Measurements from ENCODE around the gene TMEM213. TPM values are rescaled to one million over a fixed set of nuclear protein-coding genes. Genes with fewer than 3 reads are reported as not detected.

The TMEM213 gene
- total RNA-seq, 3 donors from 2014 or later (not counting 1 experiment from before 2014, with no cell fraction given), result not detected

DNA sequence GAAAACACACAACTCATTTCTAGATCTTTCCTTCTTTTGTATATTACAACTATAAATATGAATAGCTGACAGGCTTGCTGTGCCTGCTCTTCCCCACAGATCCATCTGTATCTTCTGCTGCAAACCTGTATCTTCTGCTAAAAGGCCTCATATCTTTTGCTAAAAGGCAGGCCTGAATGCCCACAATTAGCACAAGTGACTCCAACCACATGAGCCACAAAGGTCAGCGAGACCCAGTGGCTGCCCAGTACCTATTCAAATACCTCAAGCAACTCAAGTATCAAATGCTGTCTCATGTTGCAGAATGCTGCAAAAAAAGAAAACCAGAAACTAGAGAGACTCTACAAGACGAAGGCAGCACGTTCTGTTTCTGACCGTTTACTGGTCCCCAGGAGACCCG lies 54.7 kb downstream of the TMEM213 start:
- ATAC-seq (no peak), DNase-seq (no peak)
- Histone ChIP-seq H3K4me3 (ENCODE audit: low read length) (no peak overlapping the region), H3K27ac (ENCODE audit: low read length) (no peak overlapping the region), H3K27me3 (ENCODE audit: control insufficient read depth, insufficient read depth, low read length) (no peaks in the 10 kb centered on the region), H3K4me1 (ENCODE audit: control insufficient read depth, insufficient read depth, low read length) (no peaks in the 10 kb centered on the region), H3K36me3 (ENCODE audit: control insufficient read depth, insufficient read depth, low read length) (no peaks in the 10 kb centered on the region), H3K9me3 (ENCODE audit: control insufficient read depth, insufficient read depth, low read length) (peaks cover 6% of the 10 kb centered on the region)
- TF ChIP-seq CTCF (IDR thresholded peaks at IDR 0.05), result no peak
- Mint-ChIP-seq H3K4me3 (no peak overlapping the region), H3K4me1 (no peaks in the 10 kb centered on the region), H3K9me3 (peaks cover 3% of the 10 kb centered on the region in 2 donors), H3K36me3 (no peaks in the 10 kb centered on the region), H3K27me3 (ENCODE audit: low read depth in 2 of 2) (peaks cover 13 to 20% of the 10 kb centered on the region in 2 donors), H3K27ac (no peak overlapping the region)
- intact Hi-C loops (cut with micrococcal nuclease), result no loop called here
- 66% methylated on average over 5 of the region's 5 CpGs for WGBS (ENCODE audit: insufficient coverage)

DNA sequence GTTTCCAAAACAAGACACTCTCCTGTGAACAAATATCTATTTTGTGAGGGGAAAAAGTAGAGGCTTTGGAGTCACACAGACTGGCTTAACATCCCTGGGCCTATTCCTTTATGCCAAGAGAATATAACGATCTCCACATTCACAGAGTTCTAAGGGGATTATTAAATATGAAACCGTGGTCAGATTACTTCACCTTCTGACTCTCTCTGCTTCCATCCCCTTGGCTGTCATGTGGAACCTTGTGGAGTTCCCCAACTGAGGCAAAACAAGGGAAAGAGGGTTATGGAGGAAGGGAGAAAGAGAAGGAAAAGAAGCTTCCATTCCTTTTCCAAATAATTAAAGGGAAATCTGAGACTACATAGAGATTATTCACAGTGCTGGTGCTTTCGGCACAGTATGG lies 55.7 kb downstream of the TMEM213 start:
- WGBS (ENCODE audit: insufficient coverage), result 100% methylated on average over 1 of the region's 3 CpGs

DNA sequence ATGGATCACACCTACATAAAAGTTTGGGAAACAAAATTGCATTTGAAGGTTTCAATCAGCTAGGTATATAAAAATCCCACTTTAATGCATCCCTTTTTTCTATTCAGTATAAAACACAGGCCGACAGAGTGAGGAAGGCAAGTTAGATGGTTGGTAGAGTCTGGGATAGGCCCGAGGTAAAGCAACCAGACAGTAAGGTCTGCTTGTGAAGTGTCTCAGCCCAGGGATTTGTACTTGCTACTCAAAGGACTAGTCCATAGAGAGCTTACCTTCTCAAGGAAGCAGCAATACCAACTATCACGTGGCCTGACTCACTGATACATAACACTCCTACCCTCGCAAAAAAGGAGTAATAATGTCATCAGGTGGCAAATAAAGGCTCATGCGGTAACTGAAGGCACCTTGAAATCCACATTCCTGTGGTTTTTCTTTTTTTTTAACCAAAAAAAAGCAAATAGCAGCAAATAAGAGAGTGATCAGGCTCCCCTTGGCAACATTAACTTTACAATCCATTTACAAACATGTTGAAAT lies 56.4 kb downstream of the TMEM213 start:
- WGBS (ENCODE audit: insufficient coverage), result 87% methylated on average over 4 of the region's 5 CpGs
- TF ChIP-seq CTCF (IDR thresholded peaks at IDR 0.05), result no peak
- Mint-ChIP-seq H3K27me3 (ENCODE audit: low read depth in 2 of 2) (peaks cover 6 to 20% of the 10 kb centered on the region in 2 donors), H3K27ac (no peak overlapping the region), H3K36me3 (no peaks in the 10 kb centered on the region), H3K4me3 (no peak overlapping the region), H3K9me3 (peaks cover 5 to 12% of the 10 kb centered on the region in 2 donors), H3K4me1 (no peaks in the 10 kb centered on the region)
- intact Hi-C loops (cut with micrococcal nuclease), result no loop called here
- H3K4me1 ChIP-seq (ENCODE audit: control insufficient read depth, insufficient read depth, low read length), result no peaks in the 10 kb centered on the region
- H3K4me3 ChIP-seq (ENCODE audit: low read length), result no peak overlapping the region
- no peak for DNase-seq
- no peaks in the 10 kb centered on the region for H3K27me3 ChIP-seq (ENCODE audit: control insufficient read depth, insufficient read depth, low read length)
- H3K9me3 ChIP-seq (ENCODE audit: control insufficient read depth, insufficient read depth, low read length), result peaks cover 6% of the 10 kb centered on the region
- no peak for ATAC-seq
- no peak overlapping the region for H3K27ac ChIP-seq (ENCODE audit: low read length)
- H3K36me3 ChIP-seq (ENCODE audit: control insufficient read depth, insufficient read depth, low read length), result no peaks in the 10 kb centered on the region

More for the DNA sequence above, 55.7 kb downstream of the TMEM213 start:
- H3K27ac ChIP-seq (ENCODE audit: low read length), result no peak overlapping the region
- H3K27ac Mint-ChIP-seq, result no peak overlapping the region
- no peak overlapping the region for H3K4me3 ChIP-seq (ENCODE audit: low read length)
- H3K36me3 ChIP-seq (ENCODE audit: control insufficient read depth, insufficient read depth, low read length), result no peaks in the 10 kb centered on the region
- H3K36me3 Mint-ChIP-seq, result no peaks in the 10 kb centered on the region
- DNase-seq (no peak), ATAC-seq (no peak)
- H3K4me3 Mint-ChIP-seq, result no peak overlapping the region
- peaks cover 5 to 12% of the 10 kb centered on the region in 2 donors for H3K9me3 Mint-ChIP-seq
- no peak for TF ChIP-seq CTCF (IDR thresholded peaks at IDR 0.05)
- H3K9me3 ChIP-seq (ENCODE audit: control insufficient read depth, insufficient read depth, low read length), result peaks cover 6% of the 10 kb centered on the region
- H3K4me1 ChIP-seq (ENCODE audit: control insufficient read depth, insufficient read depth, low read length), result no peaks in the 10 kb centered on the region
- H3K27me3 ChIP-seq (ENCODE audit: control insufficient read depth, insufficient read depth, low read length), result no peaks in the 10 kb centered on the region
- no peaks in the 10 kb centered on the region for H3K4me1 Mint-ChIP-seq
- intact Hi-C loops (cut with micrococcal nuclease), result no loop called here
- H3K27me3 Mint-ChIP-seq (ENCODE audit: low read depth in 2 of 2), result peaks cover 8 to 20% of the 10 kb centered on the region in 2 donors

GRCh38 chr7:138857728-138858127 lies 59.9 kb downstream of the TMEM213 start:
- no peak overlapping the region for H3K27ac Mint-ChIP-seq
- Histone ChIP-seq H3K4me1 (ENCODE audit: control insufficient read depth, insufficient read depth, low read length) (no peaks in the 10 kb centered on the region), H3K27ac (ENCODE audit: low read length) (no peak overlapping the region), H3K27me3 (ENCODE audit: control insufficient read depth, insufficient read depth, low read length) (no peaks in the 10 kb centered on the region), H3K4me3 (ENCODE audit: low read length) (no peak overlapping the region), H3K36me3 (ENCODE audit: control insufficient read depth, insufficient read depth, low read length) (no peaks in the 10 kb centered on the region), H3K9me3 (ENCODE audit: control insufficient read depth, insufficient read depth, low read length) (peaks cover 6% of the 10 kb centered on the region)
- peaks cover 2 to 12% of the 10 kb centered on the region in 2 donors for H3K9me3 Mint-ChIP-seq
- no peaks in the 10 kb centered on the region for H3K36me3 Mint-ChIP-seq
- intact Hi-C loops (cut with micrococcal nuclease), result no loop called here
- ATAC-seq, result no peak
- H3K27me3 Mint-ChIP-seq (ENCODE audit: low read depth in 2 of 2), result peaks cover 6 to 13% of the 10 kb centered on the region in 2 donors
- DNase-seq, result no peak
- H3K4me3 Mint-ChIP-seq, result no peak overlapping the region
- no peaks in the 10 kb centered on the region for H3K4me1 Mint-ChIP-seq
- TF ChIP-seq CTCF (IDR thresholded peaks at IDR 0.05), result no peak

Data from natural killer cell (primary cell).